T-helper 2 cell treated with Interferon-gamma antibody and Interleukin-4, amounts not matched to agents 100 ng/mL and 5 ng/mL, for 36 hours (primary cell): ENCODE results near the gene ASTN1. TPM values are rescaled to one million over a fixed set of nuclear protein-coding genes. Genes with fewer than 3 reads are reported as not detected.

Experiments used
- intact Hi-C: fragments of 100-400 bp; cut with micrococcal nuclease; formaldehyde crosslinking; loops from one replicate; pipeline ENCODE4 v1.15.1; 2023
- total RNA-seq: library from RNA; stranded (reverse); gene quantifications from 2 replicates; pipeline ENCODE4 v1.2.3, GENCODE V29; 2022

ASTN1 gene
- total RNA-seq, 1 donor from 2014 or later = not detected

- intact Hi-C loops = no loop called here
Measured at GRCh38 chr1:176884286-176884685, 280.2 kb downstream of the ASTN1 start.

- intact Hi-C loops = loop anchor here (1.0 kb wide), 1 partner anchor 321 kb away; no protein-coding TSS in a partner anchor
Measured at GRCh38 chr1:176880955-176881595, 283.4 kb downstream of the ASTN1 start.

GRCh38 chr1:176879784-176880620, 284.5 kb downstream of the ASTN1 start:
- intact Hi-C loops = no loop called here

GRCh38 chr1:176878750-176879536, 285.6 kb downstream of the ASTN1 start:
- intact Hi-C loops = no loop called here

GRCh38 chr1:176877557-176877956, 287.0 kb downstream of the ASTN1 start:
- intact Hi-C loops = no loop called here

GRCh38 chr1:176876966-176877515, 287.5 kb downstream of the ASTN1 start:
- intact Hi-C loops = no loop called here

GRCh38 chr1:176869577-176869976, 294.9 kb downstream of the ASTN1 start:
- intact Hi-C loops = no loop called here

- intact Hi-C loops = no loop called here
Measured at GRCh38 chr1:176866011-176866714, 298.3 kb downstream of the ASTN1 start.

GRCh38 chr1:176864211-176864610, 300.3 kb downstream of the ASTN1 start:
- intact Hi-C loops = no loop called here

- intact Hi-C loops = no loop called here
Measured at GRCh38 chr1:176863613-176864012, 300.9 kb downstream of the ASTN1 start.

- intact Hi-C loops = no loop called here
Measured at GRCh38 chr1:176858433-176858916, 306.0 kb downstream of the ASTN1 start.

- intact Hi-C loops = no loop called here
Measured at GRCh38 chr1:176857632-176858031, 306.9 kb downstream of the ASTN1 start.

GRCh38 chr1:176854758-176855745, 309.5 kb downstream of the ASTN1 start:
- intact Hi-C loops = no loop called here

GRCh38 chr1:176854121-176854520, 310.4 kb downstream of the ASTN1 start:
- intact Hi-C loops = no loop called here

GRCh38 chr1:176853503-176853902, 311.0 kb downstream of the ASTN1 start:
- intact Hi-C loops = no loop called here

- intact Hi-C loops = no loop called here
Measured at GRCh38 chr1:176852124-176852523, 312.4 kb downstream of the ASTN1 start.

- intact Hi-C loops = no loop called here
Measured at GRCh38 chr1:176850871-176851270, 313.6 kb downstream of the ASTN1 start.

GRCh38 chr1:176849281-176849680, 315.2 kb downstream of the ASTN1 start:
- intact Hi-C loops = no loop called here

GRCh38 chr1:176847052-176847451, 317.5 kb downstream of the ASTN1 start:
- intact Hi-C loops = no loop called here
